Fibroblast of upper back skin (primary cell): ENCODE data around the gene OAF.
A peak's percentile ranks its signal among the peaks of the same experiment; 100 is the strongest.

Source experiments
- DNase-seq: peaks from one replicate; pipeline ENCODE4 v3.0.0-alpha.2; 2013

The OAF gene

DNA sequence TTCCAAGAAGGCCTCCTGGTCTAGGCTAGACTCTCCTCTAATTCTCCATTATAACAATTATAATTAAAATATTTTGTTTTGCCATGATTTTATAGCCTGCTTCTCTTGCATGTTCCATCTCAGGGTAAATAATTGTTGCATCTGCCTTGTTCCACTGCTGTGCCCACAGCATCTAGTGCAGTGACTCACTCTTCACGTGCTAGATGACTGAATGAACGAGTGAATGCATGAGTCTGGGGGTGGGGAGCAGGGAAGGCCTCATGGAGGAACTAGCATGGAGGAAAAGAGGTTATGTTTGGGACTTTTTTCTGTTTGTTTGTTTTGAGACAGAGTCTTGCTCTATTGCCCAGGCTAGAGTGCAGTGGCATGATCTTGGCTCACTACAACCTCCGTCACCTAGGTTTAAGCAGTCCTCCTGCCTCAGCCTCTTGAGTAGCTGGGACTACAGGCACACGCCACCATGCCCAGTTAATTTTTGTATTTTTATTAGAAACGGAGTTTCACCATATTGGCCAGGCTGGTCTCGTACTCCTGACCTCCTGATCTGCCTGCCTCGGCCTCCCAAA is 5.2 kb upstream of the OAF start:
- DNase-seq: peak; percentile 52

DNA sequence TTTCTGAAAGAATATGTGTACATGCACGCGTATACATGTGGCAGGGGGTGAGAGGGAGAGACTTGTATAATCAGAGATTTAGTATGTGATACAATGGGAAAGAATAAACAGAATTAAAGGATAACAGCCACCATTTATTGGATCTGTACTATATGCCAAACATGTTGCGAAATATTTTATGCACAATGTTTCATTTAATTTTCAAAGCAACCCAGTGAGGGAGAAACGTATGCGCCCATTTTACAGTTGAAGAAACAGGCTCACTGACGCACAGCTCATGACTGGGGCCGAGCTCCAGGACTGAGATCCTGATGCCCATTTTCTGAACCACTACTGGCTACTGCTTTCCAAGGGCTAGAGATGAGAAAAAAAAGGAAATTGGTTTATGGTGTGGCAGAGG is 3.3 kb upstream of the OAF start:
- no peak for DNase-seq

DNA sequence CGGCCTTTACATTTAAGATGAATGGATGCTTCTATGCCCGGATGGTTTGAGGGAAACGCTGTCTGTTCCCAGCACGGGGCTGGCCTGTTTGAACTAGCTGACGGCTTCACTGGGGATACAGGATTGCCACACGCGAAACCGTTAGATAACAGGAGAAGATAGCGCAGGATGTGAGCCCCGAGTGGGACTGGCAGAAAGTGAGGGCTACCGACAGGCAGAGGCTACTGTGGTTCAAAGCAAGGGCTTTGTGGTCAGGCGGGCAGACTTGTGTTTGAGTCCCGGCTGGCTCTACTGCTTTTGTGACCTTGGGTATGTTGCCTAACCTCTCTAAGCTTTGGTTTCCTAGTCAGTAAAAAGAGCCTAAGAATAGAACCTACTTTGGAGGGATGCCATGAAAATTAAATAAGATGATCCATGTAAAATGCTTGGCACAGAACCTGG is 2.8 kb upstream of the OAF start:
- no peak for DNase-seq

DNA sequence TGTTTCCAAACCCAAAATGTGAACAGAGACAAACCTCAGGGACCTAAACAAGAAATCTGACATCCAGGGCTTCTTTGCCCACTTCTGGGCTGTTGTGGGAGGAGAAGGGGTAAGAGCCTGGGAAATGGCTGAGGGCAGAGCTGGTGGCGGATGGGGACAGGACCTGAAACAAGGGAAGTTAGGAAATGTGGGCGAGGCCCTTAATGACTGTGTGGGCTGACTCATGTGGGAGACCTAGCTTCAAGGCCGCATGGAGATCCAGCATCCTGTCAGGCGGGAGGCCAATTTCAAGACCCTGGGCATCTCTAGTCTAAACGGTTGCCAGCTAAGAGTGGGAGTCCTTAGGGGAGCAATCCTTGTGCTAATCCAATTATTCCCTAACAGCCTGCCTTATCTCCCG is 2.1 kb upstream of the OAF start:
- peak; percentile 62 for DNase-seq

DNA sequence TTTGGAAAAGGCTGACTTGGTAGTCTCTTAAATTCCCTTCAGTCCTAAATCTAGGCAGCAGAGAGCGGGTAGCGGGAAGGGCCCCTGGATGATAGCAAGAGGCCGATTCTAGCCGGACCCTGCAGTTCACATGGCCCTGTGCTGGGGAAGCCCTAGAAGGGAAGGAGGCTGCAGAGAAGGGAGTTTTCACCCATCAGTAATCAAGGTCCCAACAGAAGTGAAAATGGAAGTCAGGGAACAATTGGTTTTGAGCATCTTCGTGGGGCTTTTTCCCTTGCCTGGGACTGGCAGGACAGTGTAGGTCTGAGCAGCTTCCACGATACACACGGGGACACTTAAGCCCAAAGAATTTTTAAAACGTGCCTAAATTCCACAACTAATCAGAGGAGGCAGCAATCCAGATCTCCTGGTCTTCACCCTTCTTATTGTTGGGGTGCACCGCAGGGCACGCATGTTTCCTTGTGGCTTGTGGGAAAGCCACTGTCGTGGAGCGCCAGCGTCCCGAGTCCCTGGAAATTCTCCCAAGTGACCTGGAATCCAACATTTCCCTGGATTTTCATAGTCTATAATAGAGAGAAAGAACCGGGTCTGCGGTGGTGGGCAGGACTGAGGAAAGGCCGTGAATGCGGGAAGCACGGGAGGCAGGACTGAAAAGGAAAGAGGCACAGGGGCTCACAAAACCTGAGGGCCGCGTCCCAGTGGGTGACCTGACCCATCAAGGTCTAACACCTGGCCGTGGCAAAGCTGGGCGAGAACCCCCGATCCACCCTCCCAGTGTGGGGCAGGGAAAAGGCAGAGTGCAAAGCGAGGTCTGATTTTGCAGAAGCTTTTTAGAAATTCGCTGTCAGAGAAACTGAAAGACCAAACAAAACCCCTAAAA is 846 bp upstream of the OAF start:
- no peak for DNase-seq

DNA sequence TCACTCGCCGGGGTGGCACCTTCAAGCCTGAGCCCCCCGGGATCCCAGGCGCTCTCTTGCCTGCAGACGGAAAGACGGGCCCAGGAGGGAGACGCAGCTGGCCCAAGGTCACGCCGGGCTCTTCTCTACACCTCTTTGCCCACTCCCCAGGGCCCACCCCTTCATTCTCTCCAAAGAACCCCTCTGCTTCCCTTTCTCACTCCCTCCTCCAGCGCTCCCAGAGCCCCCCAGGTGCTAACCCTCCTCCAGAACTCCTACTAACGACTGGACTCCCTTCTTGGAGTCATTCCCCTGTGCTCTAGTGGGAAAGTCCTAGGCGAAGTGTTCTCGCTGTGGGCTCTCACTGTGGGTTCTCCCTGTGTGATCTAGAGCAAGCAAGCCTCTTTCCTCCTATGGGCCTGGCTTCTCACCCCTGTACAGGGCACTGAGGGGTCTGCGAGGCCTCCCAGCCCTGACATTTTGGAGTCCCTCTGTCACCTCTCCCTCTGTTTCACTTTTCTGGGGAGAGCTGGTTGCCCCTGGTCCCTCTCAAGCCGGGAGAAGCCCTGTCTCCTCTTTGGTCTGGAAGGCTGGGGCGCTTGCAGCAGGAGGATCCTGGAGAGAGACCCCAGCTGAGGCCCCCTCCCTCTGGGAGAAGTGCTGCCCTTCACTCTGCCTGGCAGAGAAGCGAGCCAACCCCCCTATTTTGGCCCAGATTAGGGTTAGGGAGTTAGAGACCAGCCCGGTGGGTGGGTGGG is 858 bp downstream of the OAF start:
- DNase-seq: no peak

DNA sequence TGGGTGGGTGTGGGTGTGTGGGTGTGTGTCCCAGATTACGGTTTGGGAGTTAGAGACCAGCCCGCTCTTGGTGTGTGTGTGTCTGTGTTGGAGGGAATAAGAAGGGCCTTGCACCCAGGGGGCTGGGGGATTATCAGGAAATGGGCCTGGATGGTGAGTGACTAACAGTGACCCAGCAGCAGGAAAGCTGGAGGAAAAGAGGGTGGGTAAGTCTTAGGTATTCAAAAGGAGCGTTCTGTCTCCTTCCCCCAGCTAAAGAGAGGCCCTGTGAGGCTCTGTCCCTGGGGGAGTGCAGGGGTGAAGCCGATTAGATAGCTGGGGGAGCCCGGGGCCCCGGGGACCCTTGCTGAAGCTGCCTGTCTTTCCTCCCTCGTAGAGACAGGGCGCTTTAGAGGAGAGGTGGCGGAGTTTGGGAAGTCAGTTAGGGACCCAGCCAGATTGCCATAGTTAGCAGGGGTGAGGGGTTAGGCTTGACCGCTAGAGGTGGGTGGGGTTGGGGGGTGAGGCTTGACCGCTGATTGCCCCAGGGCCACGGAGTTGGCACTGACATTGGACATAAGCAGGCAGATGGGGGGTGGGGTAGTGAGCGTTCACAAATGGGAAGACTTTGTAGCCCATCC is 1.5 kb downstream of the OAF start:
- no peak for DNase-seq

DNA sequence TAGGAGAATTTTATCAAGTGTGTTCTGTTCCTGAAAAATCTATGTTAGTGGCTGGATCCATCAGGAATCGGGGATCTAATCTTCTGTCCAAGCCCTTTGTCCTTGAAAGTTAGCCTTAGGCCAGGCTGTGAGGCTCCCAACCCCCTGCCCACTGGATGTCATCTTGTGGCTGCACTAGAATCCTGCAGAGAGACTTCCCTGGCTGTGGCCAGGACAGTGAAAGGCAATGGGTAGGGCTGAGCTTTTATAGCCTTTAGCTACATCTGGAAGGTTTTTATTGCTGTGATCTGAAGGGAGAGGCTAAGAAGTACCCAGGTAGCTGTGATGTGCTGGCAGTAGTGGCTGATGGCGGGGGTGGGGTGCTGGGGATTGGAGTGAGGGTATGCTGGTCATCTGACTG is 2.1 kb downstream of the OAF start:
- no peak for DNase-seq

DNA sequence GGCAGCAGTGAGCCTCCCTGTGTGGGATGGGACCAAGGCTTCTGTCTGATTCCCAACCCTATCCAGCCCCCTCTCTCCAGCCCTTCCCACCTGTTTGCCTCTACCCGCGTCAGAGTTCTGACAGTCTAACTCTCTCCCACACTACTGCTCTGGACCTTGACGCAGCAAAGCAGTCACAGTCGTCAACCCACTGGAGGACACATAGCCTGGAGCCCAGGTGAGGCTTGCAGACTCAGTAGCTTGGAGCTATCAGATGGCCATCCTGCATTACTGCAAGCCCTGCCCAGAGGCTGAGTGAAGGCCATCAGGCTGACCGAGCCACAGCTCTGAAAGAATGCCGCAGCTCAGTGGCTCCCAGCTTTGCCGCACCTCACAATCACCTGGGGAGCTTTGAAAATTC is 3.7 kb downstream of the OAF start:
- DNase-seq: no peak

DNA sequence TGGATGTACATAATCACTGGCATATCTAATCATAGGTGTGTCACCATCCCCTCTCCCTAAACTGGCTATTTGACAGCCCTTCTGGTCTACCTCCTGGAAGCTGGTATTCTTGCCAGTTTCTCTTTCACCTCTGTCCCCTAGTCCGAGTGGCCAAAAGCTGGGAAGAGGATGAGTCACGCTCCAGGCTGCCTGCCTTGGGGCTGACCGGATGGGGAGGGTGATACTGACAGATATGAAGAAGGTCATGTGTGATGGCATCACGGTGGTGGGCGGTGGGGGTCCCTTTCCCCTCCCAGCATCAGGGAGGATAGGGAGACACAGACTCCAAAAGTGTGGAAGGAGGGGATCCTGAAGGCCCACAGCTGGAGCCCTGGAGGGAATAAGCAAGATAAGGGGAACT is 4.8 kb downstream of the OAF start:
- DNase-seq: no peak

DNA sequence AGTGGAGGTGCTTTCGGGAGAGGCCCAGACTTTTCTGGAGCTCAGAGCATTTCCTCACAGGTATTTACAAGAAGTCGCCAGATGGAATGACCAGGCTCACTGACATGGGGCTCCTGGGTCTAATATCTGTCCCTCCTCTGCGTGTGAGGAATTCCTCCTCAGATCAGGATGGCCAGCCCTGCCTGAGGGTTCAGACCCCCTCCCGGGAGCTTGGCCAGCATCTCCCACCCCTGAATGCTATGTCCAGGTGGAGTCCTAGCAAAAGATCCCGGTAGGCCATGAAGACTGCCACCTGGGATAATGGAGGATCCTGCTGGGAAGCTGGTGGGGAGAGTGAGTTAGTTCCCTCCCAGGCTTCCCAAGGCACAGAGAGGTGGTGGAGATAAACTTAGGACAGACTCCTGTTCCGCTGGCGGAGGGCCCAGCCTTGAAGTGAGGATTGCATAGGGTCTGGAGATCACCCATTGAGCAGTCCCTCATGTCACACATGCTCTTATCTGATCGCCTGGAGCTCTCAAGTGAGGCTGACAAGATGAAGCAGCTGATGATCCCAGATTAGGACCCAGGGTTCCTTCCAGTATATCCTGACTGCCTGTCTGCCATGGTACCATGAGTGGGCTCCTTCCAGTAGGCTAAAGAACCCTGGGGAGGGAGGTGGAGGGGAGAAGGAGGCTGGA is 5.7 kb downstream of the OAF start:
- DNase-seq: no peak

DNA sequence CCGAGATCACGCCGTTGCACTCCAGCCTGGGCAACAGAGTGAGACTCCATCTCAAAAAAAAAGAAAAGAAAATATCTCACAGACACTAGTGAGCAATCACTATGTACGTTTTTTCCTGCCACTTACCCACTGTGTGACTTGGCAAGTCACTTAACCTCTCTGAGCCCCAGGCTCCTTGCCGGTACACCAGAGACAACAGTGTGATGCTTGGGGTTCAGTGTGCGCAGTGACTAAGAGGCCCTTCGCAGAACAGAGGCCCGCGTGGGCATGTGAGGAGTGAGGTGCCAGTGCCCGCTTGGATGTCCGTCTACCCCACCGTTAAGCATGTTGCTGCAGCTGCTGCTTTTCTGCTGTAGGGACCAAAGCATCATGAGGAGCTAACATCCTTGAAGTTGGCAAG is 6.7 kb downstream of the OAF start:
- no peak for DNase-seq

DNA sequence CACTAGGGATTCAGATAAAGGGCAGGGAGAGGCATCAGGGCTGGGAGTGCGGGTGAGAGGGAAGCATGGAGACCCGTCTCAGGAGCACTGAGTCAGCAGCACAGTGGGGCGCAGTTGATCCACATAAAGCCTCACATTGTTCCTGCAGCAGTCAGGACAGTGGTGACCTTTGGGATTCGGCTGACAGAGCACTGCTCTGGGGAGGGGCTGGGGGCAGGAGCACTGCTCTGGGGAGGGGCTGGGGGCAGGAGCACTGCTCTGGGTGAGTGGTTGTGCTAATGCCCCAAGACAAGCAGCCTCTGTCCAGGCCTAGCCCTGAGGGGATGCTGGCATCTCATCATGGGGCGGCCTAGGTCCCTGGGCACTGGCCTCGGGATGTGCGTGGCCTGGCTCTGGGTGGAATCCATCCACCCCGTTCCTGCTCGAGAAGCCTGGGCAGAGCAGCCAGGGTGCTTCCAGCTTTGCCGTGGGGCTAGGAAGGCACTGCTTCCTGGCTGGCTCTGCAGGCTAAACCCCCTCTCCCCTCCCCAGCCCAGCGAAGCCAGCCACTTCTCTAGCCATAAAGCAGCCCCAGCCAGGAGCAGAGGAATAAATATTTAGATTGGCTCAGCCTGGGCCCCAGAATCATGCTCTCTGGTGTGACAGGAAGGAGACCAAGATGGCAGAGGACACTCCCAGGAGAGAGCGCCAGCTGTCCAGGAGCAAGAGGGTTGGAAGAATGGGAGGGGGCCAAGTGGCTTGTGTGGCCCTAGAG is 7.3 kb downstream of the OAF start:
- DNase-seq: no peak

DNA sequence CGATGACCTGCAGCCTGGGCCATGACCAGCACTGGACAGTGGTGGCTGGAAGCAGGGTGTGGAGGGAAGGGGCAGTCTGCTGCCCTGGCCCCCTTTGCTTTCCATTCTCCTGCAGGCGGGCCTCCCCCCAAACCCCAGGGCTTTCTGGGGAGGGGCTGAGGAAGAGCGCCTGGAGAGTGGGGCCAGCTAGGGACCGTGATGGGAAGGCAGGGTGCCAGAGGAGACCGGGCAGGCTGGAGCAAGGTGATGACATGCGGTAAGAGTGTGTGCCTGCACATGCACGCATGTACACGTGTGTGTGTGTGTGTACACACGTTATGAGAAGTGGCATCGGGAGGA is 7.8 kb downstream of the OAF start:
- DNase-seq: no peak

DNA sequence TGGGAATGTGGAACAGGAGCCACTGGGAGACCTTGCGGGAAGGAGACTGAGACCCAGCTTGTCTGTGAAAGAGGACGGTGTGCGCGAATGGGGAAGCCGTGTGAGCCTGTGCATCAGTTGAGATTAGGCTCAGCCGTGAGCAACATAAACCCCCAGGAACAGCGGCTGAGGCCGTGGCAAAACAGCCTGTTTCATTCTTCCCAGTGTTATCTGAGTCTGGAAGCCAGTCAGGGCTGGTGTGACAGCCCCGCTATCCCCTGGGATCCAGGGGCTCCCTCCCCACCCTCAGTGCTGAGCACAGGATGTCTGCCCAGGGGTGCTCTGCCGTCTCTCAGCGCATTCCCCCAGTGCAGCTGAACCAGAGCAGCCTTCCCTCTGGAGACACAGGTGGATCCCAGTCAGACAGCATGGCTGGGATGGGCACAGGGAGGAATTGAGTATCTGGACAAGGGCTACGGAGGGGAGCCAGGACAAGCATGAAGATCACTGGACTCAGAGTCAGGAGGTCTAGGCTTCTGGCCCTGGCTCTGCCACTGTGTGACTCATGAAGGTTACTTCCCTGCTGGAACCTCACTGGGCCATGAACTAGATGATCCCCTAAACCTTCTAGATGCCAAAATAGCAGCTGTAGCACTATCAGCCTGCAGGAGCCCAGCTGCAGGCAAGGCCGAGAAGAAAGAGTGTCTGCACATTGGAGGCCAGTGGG is 8.6 kb downstream of the OAF start:
- DNase-seq: no peak

DNA sequence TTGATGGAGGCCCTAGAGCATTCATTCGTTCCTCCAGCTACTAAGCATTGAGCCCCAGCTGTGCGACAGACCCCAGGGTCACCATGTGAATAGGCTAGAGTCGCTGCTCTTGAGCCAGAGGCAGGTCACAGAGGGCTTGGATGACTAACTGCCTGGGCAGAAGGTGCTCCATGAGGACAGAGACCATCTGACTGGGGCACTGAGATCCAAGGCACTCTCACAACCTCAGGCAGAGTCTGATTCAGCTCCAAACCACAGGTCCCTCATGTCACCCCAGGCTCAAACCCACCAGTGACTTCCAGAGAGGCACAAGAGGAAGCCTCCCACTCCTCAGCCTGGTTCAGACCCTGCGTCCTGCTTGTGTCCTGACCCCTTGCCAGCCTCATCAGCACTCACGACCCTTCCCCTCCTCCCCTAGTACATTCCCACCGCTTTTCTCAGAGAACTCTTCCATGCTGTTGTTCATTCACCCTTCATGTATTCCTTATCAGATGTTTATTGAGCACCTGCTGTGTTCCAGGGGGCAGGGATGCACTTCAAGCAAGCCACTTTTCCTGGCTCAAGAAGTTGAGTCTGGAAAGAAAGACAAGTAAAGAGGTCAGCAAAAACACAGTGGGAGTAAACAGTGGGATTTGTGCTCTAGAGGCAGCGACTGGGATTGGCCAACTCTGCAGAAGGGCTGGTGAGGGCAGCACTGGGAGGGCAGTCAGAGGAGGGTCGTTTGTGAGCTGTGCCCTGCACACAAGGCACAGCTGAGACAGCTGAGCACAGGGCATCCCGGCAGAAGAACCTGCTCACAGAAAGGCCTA is 9.3 kb downstream of the OAF start:
- DNase-seq: no peak

DNA sequence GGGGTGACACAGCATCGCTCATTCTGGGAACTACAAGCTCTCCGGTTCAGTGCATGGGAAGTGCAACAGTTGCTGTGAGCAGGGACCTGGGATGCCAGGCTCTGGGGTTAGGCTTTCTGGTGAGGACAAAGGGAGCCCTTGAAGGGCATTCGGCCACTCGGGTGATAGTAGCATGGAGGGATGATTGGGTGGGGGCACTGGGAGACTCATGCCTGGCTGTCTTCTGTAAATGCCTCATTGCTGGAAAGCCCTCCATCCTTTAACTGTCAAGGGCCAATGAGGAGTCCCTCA is 9.9 kb downstream of the OAF start:
- DNase-seq: no peak

DNA sequence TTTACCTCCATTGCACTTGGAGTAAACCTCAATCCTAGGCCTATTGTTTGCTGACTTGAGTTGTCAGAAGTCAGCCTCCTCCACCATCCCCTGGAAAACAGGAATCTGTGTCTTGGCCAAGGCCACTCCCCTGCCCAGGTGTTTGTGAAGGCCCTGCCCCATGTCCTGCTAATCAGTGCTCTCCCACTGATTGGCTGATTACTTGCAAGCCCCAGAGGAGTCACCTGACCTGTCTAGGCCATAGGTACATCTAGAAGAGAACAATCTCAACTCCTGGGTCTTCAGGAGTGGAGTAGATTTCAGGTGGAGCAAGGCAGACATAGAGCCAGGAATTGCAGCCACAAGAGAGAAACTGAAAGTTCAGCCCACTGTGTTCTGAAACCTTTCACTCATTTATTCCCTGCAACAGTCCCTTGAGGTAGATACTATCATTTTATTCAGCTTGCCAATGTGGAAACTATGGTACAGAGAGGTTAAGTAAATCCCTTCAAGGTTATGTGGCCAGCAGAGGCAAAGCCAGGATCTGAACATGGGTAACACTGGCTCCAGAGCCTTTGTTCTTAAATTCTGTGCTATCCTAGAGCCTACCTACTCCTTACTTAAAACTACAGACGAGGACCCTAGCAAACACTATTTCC is 10.4 kb downstream of the OAF start:
- no peak for DNase-seq

DNA sequence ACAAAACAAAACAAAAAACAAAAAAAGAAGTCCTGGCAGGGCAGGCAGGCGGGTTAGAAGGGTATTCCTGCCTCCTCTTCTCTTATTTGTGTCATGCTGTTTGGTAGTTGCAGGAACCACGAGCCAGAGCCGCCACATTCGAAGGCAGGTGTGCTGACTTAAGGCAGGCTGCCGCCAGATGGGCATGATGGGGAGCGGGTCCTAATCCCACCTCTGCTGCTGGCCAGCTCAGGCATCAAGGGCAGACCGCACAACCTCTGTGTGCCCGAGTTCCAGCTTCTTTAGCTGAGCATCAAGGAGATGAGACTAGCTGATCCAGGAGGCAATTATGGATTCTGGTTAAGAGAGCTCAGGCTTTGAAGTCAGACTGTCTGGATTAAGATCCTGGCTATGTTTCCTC is 12.1 kb downstream of the OAF start:
- no peak for DNase-seq

DNA sequence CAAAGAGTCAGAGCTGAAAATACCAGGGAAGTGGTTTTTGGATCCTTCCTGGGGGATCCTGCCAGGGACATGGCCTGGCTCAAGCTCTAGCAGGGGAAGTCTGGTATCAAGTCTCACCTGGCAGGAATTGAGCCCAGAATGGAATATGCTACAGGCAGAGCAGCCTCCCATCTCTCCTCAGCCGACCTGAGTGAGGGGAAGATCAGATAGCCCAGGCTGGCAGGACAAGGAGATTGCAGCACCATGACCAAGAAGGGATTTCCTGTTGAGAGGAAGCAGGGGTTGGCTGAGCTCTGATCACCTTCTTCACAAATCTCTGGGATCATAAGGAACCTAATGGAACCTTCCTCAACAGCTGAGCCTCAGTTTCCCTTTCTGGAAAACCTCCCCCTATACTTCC is 13.0 kb downstream of the OAF start:
- no peak for DNase-seq

DNA sequence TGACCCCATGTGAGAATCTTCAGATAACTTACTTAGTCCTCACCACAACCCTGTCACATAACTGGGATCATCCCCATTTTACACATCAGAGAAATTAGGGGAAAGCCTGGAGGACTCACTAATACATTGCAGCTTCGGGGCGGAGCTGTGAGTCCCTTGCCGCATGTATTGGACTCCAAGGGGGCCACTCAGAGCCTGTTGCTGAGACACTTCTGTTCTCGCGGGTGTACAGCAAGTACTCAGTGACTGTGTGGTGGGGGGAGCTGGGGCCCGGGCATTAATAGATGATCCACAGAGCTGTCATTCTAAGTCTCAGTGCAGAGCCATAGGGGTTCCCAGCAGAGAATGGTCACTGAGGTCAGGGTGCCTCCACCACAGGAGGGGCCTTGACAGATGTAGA is 13.5 kb downstream of the OAF start:
- no peak for DNase-seq
